Type B pancreatic cell (in vitro differentiated cells): ENCODE measurements around the gene PRKCB. TPM values are rescaled to one million over a fixed set of nuclear protein-coding genes. Genes with fewer than 3 reads are reported as not detected.
"Not testable (repeated sequence)": the region's sequence is repeated elsewhere in the genome, so short reads cannot be mapped to it uniquely, and the experiment has no call there.

Experiments used
- DNase-seq: peaks from one replicate; pipeline ENCODE4 v3.0.0; 2021; ENCODE audit warnings: mixed read lengths; ENCODE audit not compliant: unreplicated experiment; ENCODE audit errors: extremely low spot score
- H3K27ac Mint-ChIP-seq: 2 replicates; pipeline ENCODE4 v1.8.0; 2021; ENCODE audit warnings: mild to moderate bottlenecking, mixed read lengths
- H3K27me3 Mint-ChIP-seq: 2 replicates; pipeline ENCODE4 v1.8.0; 2021; ENCODE audit warnings: mixed read lengths
- H3K36me3 Mint-ChIP-seq: 2 replicates; pipeline ENCODE4 v1.8.0; 2021; ENCODE audit warnings: mixed read lengths
- H3K4me1 Mint-ChIP-seq: one replicate; pipeline ENCODE4 v1.8.0; 2021; ENCODE audit warnings: mixed read lengths; ENCODE audit not compliant: unreplicated experiment
- H3K4me3 Mint-ChIP-seq: 2 replicates; pipeline ENCODE4 v1.8.0; 2021; ENCODE audit warnings: mild to moderate bottlenecking, mixed read lengths
- H3K9me3 Mint-ChIP-seq: 2 replicates; pipeline ENCODE4 v1.8.0; 2021; ENCODE audit warnings: mixed read lengths
- total RNA-seq: library from RNA; stranded (reverse); gene quantifications from 2 replicates; pipeline ENCODE4 v1.2.1, GENCODE V29; 2021; ENCODE audit warnings: low replicate concordance
- TF ChIP-seq, protein P1 (sequence below): fragments of 200-600 bp; sonication (generic); conservative IDR thresholded peaks from 2 replicates; pipeline ENCODE4 v1.5.0; 2021; ENCODE audit warnings: antibody characterized with exemption, mild to moderate bottlenecking

PRKCB gene
- total RNA-seq, 1 donor from 2014 or later, result 10.2 TPM

DNA sequence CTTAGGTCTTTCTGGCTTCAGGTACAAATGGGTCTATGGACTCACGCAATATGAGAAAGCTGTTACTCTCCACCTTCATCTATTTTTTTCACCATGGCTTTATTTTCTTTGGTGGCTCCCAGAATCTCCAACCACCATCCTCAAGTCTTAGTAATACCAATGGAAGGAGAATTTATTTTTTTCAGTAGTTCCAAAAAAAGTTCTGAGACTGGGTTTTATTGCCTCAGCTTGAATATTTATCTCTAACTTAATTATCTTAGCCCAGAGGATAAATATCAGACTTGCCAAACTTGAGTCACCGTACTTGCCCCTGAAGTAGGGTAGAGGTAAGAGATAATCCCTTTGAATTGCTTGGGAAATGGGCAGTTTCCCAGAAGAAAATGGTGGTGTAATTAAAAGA is 397.2 kb downstream of the PRKCB start:
- no peak for DNase-seq
- no peak overlapping the region for H3K4me3 Mint-ChIP-seq
- H3K27ac Mint-ChIP-seq, result no peak overlapping the region
- no peaks in the 10 kb centered on the region for H3K36me3 Mint-ChIP-seq
- no peaks in the 10 kb centered on the region for H3K4me1 Mint-ChIP-seq
- TF ChIP-seq, protein P1, sequence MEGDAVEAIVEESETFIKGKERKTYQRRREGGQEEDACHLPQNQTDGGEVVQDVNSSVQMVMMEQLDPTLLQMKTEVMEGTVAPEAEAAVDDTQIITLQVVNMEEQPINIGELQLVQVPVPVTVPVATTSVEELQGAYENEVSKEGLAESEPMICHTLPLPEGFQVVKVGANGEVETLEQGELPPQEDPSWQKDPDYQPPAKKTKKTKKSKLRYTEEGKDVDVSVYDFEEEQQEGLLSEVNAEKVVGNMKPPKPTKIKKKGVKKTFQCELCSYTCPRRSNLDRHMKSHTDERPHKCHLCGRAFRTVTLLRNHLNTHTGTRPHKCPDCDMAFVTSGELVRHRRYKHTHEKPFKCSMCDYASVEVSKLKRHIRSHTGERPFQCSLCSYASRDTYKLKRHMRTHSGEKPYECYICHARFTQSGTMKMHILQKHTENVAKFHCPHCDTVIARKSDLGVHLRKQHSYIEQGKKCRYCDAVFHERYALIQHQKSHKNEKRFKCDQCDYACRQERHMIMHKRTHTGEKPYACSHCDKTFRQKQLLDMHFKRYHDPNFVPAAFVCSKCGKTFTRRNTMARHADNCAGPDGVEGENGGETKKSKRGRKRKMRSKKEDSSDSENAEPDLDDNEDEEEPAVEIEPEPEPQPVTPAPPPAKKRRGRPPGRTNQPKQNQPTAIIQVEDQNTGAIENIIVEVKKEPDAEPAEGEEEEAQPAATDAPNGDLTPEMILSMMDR, result no peak
- no peaks in the 10 kb centered on the region for H3K27me3 Mint-ChIP-seq
- no peaks in the 10 kb centered on the region for H3K9me3 Mint-ChIP-seq

DNA sequence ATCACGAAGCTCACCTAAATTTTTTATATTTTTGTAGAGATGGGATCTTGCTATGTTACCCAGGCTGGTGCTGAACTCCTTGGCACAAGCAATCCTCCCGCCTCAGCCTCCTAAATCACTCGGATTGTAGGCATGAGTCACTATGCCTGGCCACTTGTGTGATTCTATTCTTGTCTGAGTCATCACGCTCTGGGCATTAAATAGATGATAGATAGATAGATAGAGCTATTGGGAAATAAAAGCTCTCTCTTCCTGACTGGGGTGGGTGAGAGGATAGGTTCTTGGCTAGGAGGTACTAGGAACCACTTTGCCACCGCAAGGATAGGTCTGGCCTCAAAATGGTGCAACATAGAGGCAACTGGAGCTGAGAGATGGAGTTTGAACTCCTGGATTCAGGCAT is 399.0 kb downstream of the PRKCB start:
- no peaks in the 10 kb centered on the region for H3K36me3 Mint-ChIP-seq
- H3K27me3 Mint-ChIP-seq, result peaks cover 5% of the 10 kb centered on the region
- no peaks in the 10 kb centered on the region for H3K9me3 Mint-ChIP-seq

DNA sequence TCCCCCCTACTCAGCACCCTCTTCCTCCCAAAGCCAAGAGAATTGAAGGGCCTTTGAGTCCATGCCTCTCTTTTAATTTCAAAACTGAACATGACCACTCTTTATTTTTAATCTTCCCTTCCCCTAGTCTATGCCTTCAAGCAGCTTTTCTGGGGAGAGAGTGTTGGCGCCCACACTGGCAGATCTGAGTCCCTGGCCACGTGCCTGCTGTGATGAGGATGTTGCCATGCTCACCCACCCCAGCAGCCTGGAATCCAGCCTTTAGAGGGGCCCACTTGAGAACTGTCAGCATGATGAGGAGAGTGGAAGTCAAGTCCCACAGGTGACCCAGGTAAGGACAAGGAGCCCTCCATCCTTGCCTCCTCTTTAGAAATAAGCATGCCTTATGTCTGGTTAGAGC is 400.0 kb downstream of the PRKCB start:
- Mint-ChIP-seq H3K4me3 (no peak overlapping the region), H3K27me3 (peaks cover 8% of the 10 kb centered on the region), H3K9me3 (no peaks in the 10 kb centered on the region), H3K4me1 (no peaks in the 10 kb centered on the region), H3K27ac (no peak overlapping the region), H3K36me3 (no peaks in the 10 kb centered on the region)
- TF ChIP-seq, protein P1, result no peak
- DNase-seq, result no peak

More for the DNA sequence above, 399.0 kb downstream of the PRKCB start:
- Mint-ChIP-seq H3K27ac (no peak overlapping the region), H3K4me3 (no peak overlapping the region), H3K4me1 (no peaks in the 10 kb centered on the region)
- TF ChIP-seq, protein P1, result no peak
- DNase-seq, result no peak

DNA sequence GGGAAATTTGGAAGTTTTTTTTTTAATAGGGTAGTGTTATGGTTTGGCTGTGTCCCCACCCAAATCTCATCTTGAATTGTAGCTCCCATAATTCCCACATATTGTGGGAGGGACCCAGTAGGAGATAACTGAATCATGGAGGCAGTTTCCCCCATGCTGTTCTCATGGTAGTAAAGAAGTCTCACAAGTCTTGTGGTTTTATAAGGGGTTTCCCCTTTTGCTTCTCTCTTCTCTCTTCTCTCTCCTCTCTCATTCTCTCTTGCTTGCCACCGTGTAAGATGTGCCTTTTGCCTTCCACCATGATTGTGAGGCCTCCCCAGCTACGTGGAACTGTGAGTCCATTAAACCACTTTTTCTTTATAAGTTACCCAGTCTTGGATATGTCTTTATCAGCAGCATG is 403.1 kb downstream of the PRKCB start:
- not testable (repeated sequence) for H3K4me3 Mint-ChIP-seq, H3K27ac Mint-ChIP-seq, H3K36me3 Mint-ChIP-seq, DNase-seq, H3K9me3 Mint-ChIP-seq, H3K4me1 Mint-ChIP-seq
- peaks cover 13% of the 10 kb centered on the region for H3K27me3 Mint-ChIP-seq

DNA sequence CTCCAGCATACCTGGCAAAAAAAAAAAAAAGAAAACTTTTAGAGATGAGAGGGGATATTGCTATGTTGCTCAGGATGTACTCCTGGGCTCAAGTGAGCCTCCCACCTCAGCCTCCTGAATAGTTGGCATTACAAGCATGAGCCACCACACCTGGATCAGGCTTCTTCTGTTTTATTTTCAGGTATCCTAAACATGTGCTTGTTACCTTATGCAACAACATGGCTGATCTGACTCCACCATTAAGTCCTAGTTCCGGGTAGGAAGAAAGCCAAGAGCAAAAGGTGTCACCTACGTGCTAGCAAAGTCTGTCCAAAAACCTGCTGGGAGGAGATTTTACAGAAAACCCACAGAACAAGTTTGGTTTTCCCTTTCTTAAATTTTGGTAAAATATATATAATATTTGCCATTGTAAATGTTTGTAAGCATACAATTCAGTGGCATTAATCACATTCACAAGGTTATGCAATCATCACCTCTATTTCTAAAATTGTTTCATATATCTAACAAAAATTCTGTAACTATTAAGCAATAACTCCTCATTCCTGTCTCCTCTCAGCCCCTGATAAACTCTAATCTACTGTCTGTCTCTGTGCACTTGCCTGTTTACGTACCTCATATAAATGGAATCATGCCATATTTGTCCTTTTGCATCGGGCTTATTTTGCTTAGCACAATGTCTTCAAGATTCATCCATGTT is 411.3 kb downstream of the PRKCB start:
- Mint-ChIP-seq H3K36me3 (no peaks in the 10 kb centered on the region), H3K4me3 (no peak overlapping the region), H3K9me3 (no peaks in the 10 kb centered on the region), H3K27ac (no peak overlapping the region), H3K4me1 (no peaks in the 10 kb centered on the region), H3K27me3 (peaks cover 40% of the 10 kb centered on the region)
- TF ChIP-seq, protein P1, result no peak
- no peak for DNase-seq

DNA sequence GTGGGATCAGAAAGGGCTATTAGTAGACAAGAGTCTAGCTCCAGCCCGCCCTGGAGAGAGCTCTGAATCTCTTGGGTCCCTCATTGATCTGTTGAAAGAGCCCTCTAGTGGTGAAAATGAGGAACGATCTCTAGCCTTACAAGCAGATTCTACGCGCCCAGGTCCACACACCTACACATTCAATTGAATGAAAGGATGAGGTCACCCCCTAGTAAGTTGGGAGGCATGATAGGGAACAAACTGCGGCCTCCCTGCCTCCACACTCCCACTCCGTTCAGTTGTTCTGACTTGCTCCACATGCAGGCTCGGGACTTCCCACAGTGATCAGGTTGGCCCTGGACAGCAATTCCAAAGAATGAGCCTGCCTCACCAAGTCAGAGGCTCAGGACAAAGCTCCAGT is 417.4 kb downstream of the PRKCB start:
- Mint-ChIP-seq H3K27me3 (peaks cover 72% of the 10 kb centered on the region), H3K9me3 (no peaks in the 10 kb centered on the region), H3K27ac (no peak overlapping the region)

More for the DNA sequence above, 417.4 kb downstream of the PRKCB start:
- H3K4me3 Mint-ChIP-seq, result no peak overlapping the region
- TF ChIP-seq, protein P1, result peak; percentile 81
- H3K4me1 Mint-ChIP-seq, result no peaks in the 10 kb centered on the region
- no peak for DNase-seq
- H3K36me3 Mint-ChIP-seq, result no peaks in the 10 kb centered on the region
